IMR-90 (cell line): ENCODE results near the gene SGMS1. TPM values are rescaled to one million over a fixed set of nuclear protein-coding genes. Genes with fewer than 3 reads are reported as not detected.

Source experiments
- ATAC-seq: fragments of 200-7000 bp; cut with Tn5 transposase; 2 replicates; pipeline ENCODE4 v1.9.1; 2020; ENCODE audit warnings: low read depth, mild to moderate bottlenecking, moderate library complexity
- BruUV-seq: library from RNA; stranded (reverse); fragments of 400-500 nt; replicated peaks from 2 replicates; lab custom pipeline; 2021; lab: Mats Ljungman, UMichigan
- CTCF ChIA-PET: fragments of 300-600 bp; formaldehyde crosslinking; extraction: SDS; loops from one replicate; lab custom pipeline; 2021; ENCODE audit warnings: antibody characterized with exemption; lab: Yijun Ruan, JAX
- POLR2A ChIA-PET: fragments of 300-600 bp; sonication (Branson Sonifier 250); formaldehyde crosslinking; loops from one replicate; lab custom pipeline; 2022; ENCODE audit warnings: antibody characterized with exemption; ENCODE audit not compliant: unreplicated experiment; lab: Charles Lee
- DNase-seq: peaks from one replicate; pipeline ENCODE4 v3.0.0; 2013
- H2AFZ ChIP-seq: replicated peaks from 2 replicates; pipeline ENCODE3; 2013; ENCODE audit warnings: low read length, mild to moderate bottlenecking; ENCODE audit not compliant: poor library complexity
- H2AK5ac ChIP-seq: 2 replicates; pipeline ENCODE4 v1.6.1; 2013; ENCODE audit warnings: low read depth, low read length, inconsistent platforms
- H2AK9ac ChIP-seq: replicated peaks from 2 replicates; pipeline ENCODE3; 2013; ENCODE audit warnings: mild to moderate bottlenecking, low read depth, low read length, moderate library complexity; ENCODE audit not compliant: poor library complexity
- H2BK120ac ChIP-seq: 2 replicates; pipeline ENCODE4 v1.6.1; 2013; ENCODE audit warnings: low read depth, low read length, inconsistent platforms
- H2BK15ac ChIP-seq: 3 replicates; pipeline ENCODE4 v1.6.1; 2013; ENCODE audit warnings: low read depth, low read length, inconsistent platforms
- H2BK20ac ChIP-seq: 2 replicates; pipeline ENCODE4 v1.6.1; 2013; ENCODE audit warnings: low read depth, mild to moderate bottlenecking, inconsistent platforms, low read length, moderate library complexity
- H2BK5ac ChIP-seq: 2 replicates; pipeline ENCODE4 v1.6.1; 2013; ENCODE audit warnings: mild to moderate bottlenecking, low read depth, low read length, inconsistent platforms; ENCODE audit not compliant: poor library complexity, severe bottlenecking
- H3K14ac ChIP-seq: replicated peaks from 2 replicates; pipeline ENCODE4 v1.6.1; 2013; ENCODE audit warnings: low read depth, low read length, inconsistent platforms
- H3K18ac ChIP-seq: 2 replicates; pipeline ENCODE4 v1.6.1; 2013; ENCODE audit warnings: low read depth, low read length, control low read depth
- H3K23ac ChIP-seq: 2 replicates; pipeline ENCODE4 v1.6.1; 2013; ENCODE audit warnings: low read depth, low read length, inconsistent platforms
- H3K27ac ChIP-seq: 2 replicates; pipeline ENCODE4 v1.5.1; 2013; ENCODE audit warnings: mild to moderate bottlenecking, control low read depth, low read length; ENCODE audit not compliant: insufficient read depth
- H3K27me3 ChIP-seq: 2 replicates; pipeline ENCODE4 v1.6.1; 2013; ENCODE audit warnings: low read length; ENCODE audit not compliant: control insufficient read depth, insufficient read depth
- H3K36me3 ChIP-seq: 2 replicates; pipeline ENCODE4 v1.6.1; 2013; ENCODE audit warnings: low read length, mixed read lengths; ENCODE audit not compliant: control insufficient read depth, insufficient read depth
- H3K4ac ChIP-seq: 2 replicates; pipeline ENCODE4 v1.6.1; 2013; ENCODE audit warnings: low read depth, low read length, inconsistent platforms
- H3K4me1 ChIP-seq: 2 replicates; pipeline ENCODE4 v1.6.1; 2013; ENCODE audit warnings: low read length, mixed read lengths; ENCODE audit not compliant: control insufficient read depth, insufficient read depth
- H3K4me2 ChIP-seq: 2 replicates; pipeline ENCODE4 v1.6.1; 2013; ENCODE audit warnings: low read depth, mild to moderate bottlenecking, control low read depth, low read length, moderate library complexity
- H3K4me3 ChIP-seq: 2 replicates; pipeline ENCODE4 v1.5.1; 2013; ENCODE audit warnings: low read depth, mild to moderate bottlenecking, control low read depth, low read length, moderate library complexity; ENCODE audit not compliant: insufficient read depth
- H3K56ac ChIP-seq: 2 replicates; pipeline ENCODE4 v1.6.1; 2013; ENCODE audit warnings: low read length, inconsistent platforms; ENCODE audit not compliant: insufficient read depth; ENCODE audit errors: extremely low read depth
- H3K79me1 ChIP-seq, 2 experiments: 2 replicates each; pipeline ENCODE4 v1.6.1; 2013; ENCODE audit warnings: low read length in 2 of 2, inconsistent platforms in 1 of 2, low read depth in 1 of 2
- H3K9ac ChIP-seq: 2 replicates; pipeline ENCODE4 v1.6.1; 2013; ENCODE audit warnings: low read depth, low read length, control low read depth
- H3K9me1 ChIP-seq: 2 replicates; pipeline ENCODE4 v1.6.1; 2013; ENCODE audit warnings: low read length, inconsistent platforms; ENCODE audit not compliant: insufficient read depth
- H3K9me3 ChIP-seq: 2 replicates; pipeline ENCODE4 v1.6.1; 2013; ENCODE audit warnings: low read length; ENCODE audit not compliant: control insufficient read depth, insufficient read depth
- H4K20me1 ChIP-seq: 2 replicates; pipeline ENCODE4 v1.6.1; 2013; ENCODE audit warnings: low read length, inconsistent platforms; ENCODE audit not compliant: insufficient read depth
- H4K5ac ChIP-seq: 2 replicates; pipeline ENCODE4 v1.6.1; 2013; ENCODE audit warnings: mild to moderate bottlenecking, low read depth, low read length, control low read depth
- H4K8ac ChIP-seq, 2 experiments: 2 replicates each; pipeline ENCODE4 v1.6.1; 2013; ENCODE audit warnings: low read depth in 2 of 2, low read length in 2 of 2, control low read depth in 1 of 2, inconsistent platforms in 1 of 2
- H4K91ac ChIP-seq: 2 replicates; pipeline ENCODE4 v1.6.1; 2013; ENCODE audit warnings: low read depth, low read length, inconsistent platforms; ENCODE audit not compliant: insufficient read depth
- BHLHE40 ChIP-seq: fragments of 150-350 bp; IDR thresholded peaks from 2 replicates; pipeline ENCODE4 v1.6.1; 2016; ENCODE audit warnings: mild to moderate bottlenecking, low read depth, low read length
- CEBPB ChIP-seq: IDR thresholded peaks from 2 replicates; pipeline ENCODE4 v1.6.1; 2012; ENCODE audit warnings: low read depth, low read length, improper control_type of control experiment
- ELK1 ChIP-seq: fragments of 150-350 bp; IDR thresholded peaks from 2 replicates; pipeline ENCODE4 v1.6.1; 2016; ENCODE audit warnings: low read depth, mild to moderate bottlenecking, low read length, moderate library complexity, borderline replicate concordance
- FOS ChIP-seq: fragments of 150-350 bp; IDR thresholded peaks from 2 replicates; pipeline ENCODE4 v1.6.1; 2016; ENCODE audit warnings: low read depth, low read length
- MAFK ChIP-seq: IDR thresholded peaks from 2 replicates; pipeline ENCODE4 v1.6.1; 2012; ENCODE audit warnings: low read depth, low read length, improper control_type of control experiment
- MAZ ChIP-seq: IDR thresholded peaks from 2 replicates; pipeline ENCODE4 v1.6.1; 2012; ENCODE audit warnings: low read depth, mild to moderate bottlenecking, low read length, improper control_type of control experiment, moderate library complexity, borderline replicate concordance
- MXI1 ChIP-seq: IDR thresholded peaks from 2 replicates; pipeline ENCODE4 v1.6.1; 2012; ENCODE audit warnings: low read depth, mild to moderate bottlenecking, low read length, moderate library complexity, borderline replicate concordance
- NFE2L2 ChIP-seq: fragments of 150-350 bp; IDR thresholded peaks from 2 replicates; pipeline ENCODE4 v1.6.1; 2016; ENCODE audit warnings: low read depth, mild to moderate bottlenecking, low read length
- POLR2A ChIP-seq: IDR thresholded peaks from 2 replicates; pipeline ENCODE4 v1.6.1; 2012; ENCODE audit warnings: mild to moderate bottlenecking, low read depth, low read length
- RAD21 ChIP-seq: IDR thresholded peaks from 2 replicates; pipeline ENCODE4 v1.6.1; 2012; ENCODE audit warnings: low read length, improper control_type of control experiment
- RCOR1 ChIP-seq: IDR thresholded peaks from 2 replicates; pipeline ENCODE4 v1.6.1; 2012; ENCODE audit warnings: mild to moderate bottlenecking, low read length, improper control_type of control experiment; ENCODE audit not compliant: insufficient replicate concordance
- SMC3 ChIP-seq: fragments of 150-350 bp; IDR thresholded peaks from 2 replicates; pipeline ENCODE4 v1.6.1; 2016; ENCODE audit warnings: low read depth, mild to moderate bottlenecking, antibody characterized with exemption, low read length, moderate library complexity
- WGBS, 2 experiments: methylation state at CpG; one replicate each; pipeline versions ENCODE4 v1.1.5 to v1.1.7; 2013; ENCODE audit warnings: missing lambda C conversion rate in 2 of 2; ENCODE audit not compliant: insufficient read length in 1 of 2; ENCODE audit errors: extremely low coverage in 2 of 2; 5-methylcytosine and 5-hydroxymethylcytosine counted together
- dilution Hi-C: fragments of 300-500 bp; cut with HindIII; formaldehyde crosslinking; loops from one replicate; pipeline ENCODE4 v1.14.3; 2018; ENCODE audit warnings: low sequenced_read_pairs; ENCODE audit not compliant: unreplicated experiment
- in situ Hi-C: fragments of 300-500 bp; cut with MboI; formaldehyde crosslinking; loops from 3 replicates; pipeline ENCODE4 v1.14.3; 2019; ENCODE audit warnings: low sequenced_read_pairs, inconsistent platforms, mixed read lengths
- intact Hi-C: fragments of 100-400 bp; cut with micrococcal nuclease; formaldehyde crosslinking; loops from 2 replicates; pipeline ENCODE4 v1.10.0; 2022
- polyA plus RNA-seq, 3 experiments: library from polyadenylated mRNA; depleted of rRNA; stranded (reverse); fragments of >200 nt; gene quantifications; 2 replicates each; pipeline ENCODE4 v1.2.3, GENCODE V29; 2012; ENCODE audit warnings: low replicate concordance in 1 of 3
- total RNA-seq: library from RNA; depleted of rRNA; stranded (reverse); fragments of >200 nt; gene quantifications from 2 replicates; pipeline ENCODE4 v1.2.3, GENCODE V29; 2012
- TF ChIP-seq, protein P1 (sequence below): conservative IDR thresholded peaks from 2 replicates; pipeline ENCODE4 v1.5.1; 2012; ENCODE audit warnings: mild to moderate bottlenecking, low read depth, low read length, improper control_type of control experiment
- TF ChIP-seq, protein P2 (sequence below): fragments of 150-350 bp; IDR thresholded peaks from 2 replicates; pipeline ENCODE4 v1.6.1; 2017; ENCODE audit warnings: mild to moderate bottlenecking, antibody characterized with exemption, low read length, low read depth

The SGMS1 gene
- total and polyA plus RNA-seq, 2 of the 4 experiments (the other 2 are of a cell fraction), result 9.8 to 30.8 TPM

- H2BK5ac ChIP-seq, result no peak overlapping the region
- H4K5ac ChIP-seq, result no peak overlapping the region
- no peaks in the 10 kb centered on the region; the same call in none of the 2 replicates for H4K20me1 ChIP-seq
- no peak overlapping the region for H2BK20ac ChIP-seq
- H3K4ac ChIP-seq, result no peak overlapping the region
- ATAC-seq, result no peak
- DNase-seq, result no peak
- no peak overlapping the region for H3K23ac ChIP-seq
- H3K4me2 ChIP-seq, result no peak overlapping the region
- H3K36me3 ChIP-seq, result peaks cover 8% of the 10 kb centered on the region
- ChIA-PET POLR2A (no interaction called here), CTCF (no interaction called here)
- H3K27me3 ChIP-seq, result no peaks in the 10 kb centered on the region
- no peak overlapping the region for H3K14ac ChIP-seq
- H3K27ac ChIP-seq, result no peak overlapping the region
- no peak overlapping the region for H2AK5ac ChIP-seq
- intact Hi-C loops (no loop called here), in situ Hi-C loops (no loop called here), dilution Hi-C loops (no loop called here)
- no peak overlapping the region for H3K4me3 ChIP-seq
- H2BK120ac ChIP-seq, result no peak overlapping the region
- no peak overlapping the region for H2AFZ ChIP-seq
- no peak overlapping the region for H2AK9ac ChIP-seq
- TF ChIP-seq POLR2A (no peak), NFE2L2 (no peak), CEBPB (no peak), SMC3 (no peak), BHLHE40 (no peak), MAZ (no peak), MAFK (no peak), MXI1 (no peak), RAD21 (no peak), RCOR1 (no peak), ELK1 (no peak), FOS (no peak)
- TF ChIP-seq, protein P1, sequence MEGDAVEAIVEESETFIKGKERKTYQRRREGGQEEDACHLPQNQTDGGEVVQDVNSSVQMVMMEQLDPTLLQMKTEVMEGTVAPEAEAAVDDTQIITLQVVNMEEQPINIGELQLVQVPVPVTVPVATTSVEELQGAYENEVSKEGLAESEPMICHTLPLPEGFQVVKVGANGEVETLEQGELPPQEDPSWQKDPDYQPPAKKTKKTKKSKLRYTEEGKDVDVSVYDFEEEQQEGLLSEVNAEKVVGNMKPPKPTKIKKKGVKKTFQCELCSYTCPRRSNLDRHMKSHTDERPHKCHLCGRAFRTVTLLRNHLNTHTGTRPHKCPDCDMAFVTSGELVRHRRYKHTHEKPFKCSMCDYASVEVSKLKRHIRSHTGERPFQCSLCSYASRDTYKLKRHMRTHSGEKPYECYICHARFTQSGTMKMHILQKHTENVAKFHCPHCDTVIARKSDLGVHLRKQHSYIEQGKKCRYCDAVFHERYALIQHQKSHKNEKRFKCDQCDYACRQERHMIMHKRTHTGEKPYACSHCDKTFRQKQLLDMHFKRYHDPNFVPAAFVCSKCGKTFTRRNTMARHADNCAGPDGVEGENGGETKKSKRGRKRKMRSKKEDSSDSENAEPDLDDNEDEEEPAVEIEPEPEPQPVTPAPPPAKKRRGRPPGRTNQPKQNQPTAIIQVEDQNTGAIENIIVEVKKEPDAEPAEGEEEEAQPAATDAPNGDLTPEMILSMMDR, result no peak
- TF ChIP-seq, protein P2, sequence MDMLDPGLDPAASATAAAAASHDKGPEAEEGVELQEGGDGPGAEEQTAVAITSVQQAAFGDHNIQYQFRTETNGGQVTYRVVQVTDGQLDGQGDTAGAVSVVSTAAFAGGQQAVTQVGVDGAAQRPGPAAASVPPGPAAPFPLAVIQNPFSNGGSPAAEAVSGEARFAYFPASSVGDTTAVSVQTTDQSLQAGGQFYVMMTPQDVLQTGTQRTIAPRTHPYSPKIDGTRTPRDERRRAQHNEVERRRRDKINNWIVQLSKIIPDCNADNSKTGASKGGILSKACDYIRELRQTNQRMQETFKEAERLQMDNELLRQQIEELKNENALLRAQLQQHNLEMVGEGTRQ, result no peak
- no peaks in the 10 kb centered on the region for H3K4me1 ChIP-seq
- H3K9me1 ChIP-seq, result no peaks in the 10 kb centered on the region
- BruUV-seq, result no TSS peak
- no peak overlapping the region for H2BK15ac ChIP-seq
- peaks cover 19 to 30% of the 10 kb centered on the region in 2 experiments for H3K79me1 ChIP-seq
- H4K8ac ChIP-seq, result no peak overlapping the region
- no CpG with 5 or more reads among the region's 2 CpGs for WGBS, 2 experiments
- H3K9ac ChIP-seq, result no peak overlapping the region
- no peak overlapping the region for H3K18ac ChIP-seq
- no peaks in the 10 kb centered on the region; the same call in 1 of the 2 replicates for H3K9me3 ChIP-seq
- no peak overlapping the region for H4K91ac ChIP-seq
- no peak overlapping the region for H3K56ac ChIP-seq
Measured at GRCh38 chr10:50346942-50347341, 276.8 kb downstream of the SGMS1 start.
